ENCODE measurements around the gene HMSD.
A peak's percentile ranks its signal among the peaks of the same experiment; 100 is the strongest.
"Not testable (repeated sequence)": the region's sequence is repeated elsewhere in the genome, so short reads cannot be mapped to it uniquely, and the experiment has no call there.

The HMSD gene

GRCh38 chr18:63949068-63949737 is at the start of gene HMSD:
HMSD (plus strand) TSS chr18:63949301; CDS start chr18:63953456, 4,155 bp downstream.
- DNase-seq (ENCODE audit: low spot score): peak; percentile 74

GRCh38 chr18:63903851-63904570 is 45.1 kb upstream of the HMSD start:
- no peak for DNase-seq (ENCODE audit: low spot score)

GRCh38 chr18:63904694-63905093 is 44.4 kb upstream of the HMSD start:
- DNase-seq (ENCODE audit: low spot score): no peak

GRCh38 chr18:63905361-63905760 is 43.7 kb upstream of the HMSD start:
- DNase-seq (ENCODE audit: low spot score): no peak

GRCh38 chr18:63906056-63906455 is 43.0 kb upstream of the HMSD start:
- DNase-seq (ENCODE audit: low spot score): no peak

- no peak for DNase-seq (ENCODE audit: low spot score)
Measured at GRCh38 chr18:63907664-63908063, 41.4 kb upstream of the HMSD start, which contains the start of gene SERPINB10. SERPINB10 (plus strand) TSS chr18:63907958; CDS start chr18:63915511, 7,553 bp downstream.

- DNase-seq (ENCODE audit: low spot score): no peak
Measured at GRCh38 chr18:63908858-63909257, 40.2 kb upstream of the HMSD start.

GRCh38 chr18:63909870-63910269 is 39.2 kb upstream of the HMSD start:
- no peak for DNase-seq (ENCODE audit: low spot score)

- no peak for DNase-seq (ENCODE audit: low spot score)
Measured at GRCh38 chr18:63917817-63918216, 31.3 kb upstream of the HMSD start.

- DNase-seq (ENCODE audit: low spot score): no peak
Measured at GRCh38 chr18:63922049-63922448, 27.1 kb upstream of the HMSD start.

GRCh38 chr18:63924551-63924950 is 24.6 kb upstream of the HMSD start:
- no peak for DNase-seq (ENCODE audit: low spot score)

- DNase-seq (ENCODE audit: low spot score): no peak
Measured at GRCh38 chr18:63928331-63928730, 20.8 kb upstream of the HMSD start.

- not testable (repeated sequence) for DNase-seq (ENCODE audit: low spot score)
Measured at GRCh38 chr18:63929369-63929768, 19.7 kb upstream of the HMSD start.

- DNase-seq (ENCODE audit: low spot score): no peak
Measured at GRCh38 chr18:63930773-63931354, 18.2 kb upstream of the HMSD start.

GRCh38 chr18:63936156-63936931 is 12.8 kb upstream of the HMSD start:
- DNase-seq (ENCODE audit: low spot score): peak; percentile 87

GRCh38 chr18:63936932-63937393 is 12.1 kb upstream of the HMSD start:
- no peak for DNase-seq (ENCODE audit: low spot score)

GRCh38 chr18:63940008-63940407 is 9.1 kb upstream of the HMSD start:
- no peak for DNase-seq (ENCODE audit: low spot score)

GRCh38 chr18:63940543-63941050 is 8.5 kb upstream of the HMSD start:
- not testable (repeated sequence) for DNase-seq (ENCODE audit: low spot score)

- DNase-seq (ENCODE audit: low spot score): no peak
Measured at GRCh38 chr18:63947051-63947790, 1.9 kb upstream of the HMSD start.

- no peak for DNase-seq (ENCODE audit: low spot score)
Measured at GRCh38 chr18:63951302-63951705, 2.2 kb downstream of the HMSD start.

GRCh38 chr18:63953811-63954210 is 4.7 kb downstream of the HMSD start:
- DNase-seq (ENCODE audit: low spot score): no peak
